Bronchial epithelial cell (primary cell): ENCODE measurements around the gene CKB. TPM values are rescaled to one million over a fixed set of nuclear protein-coding genes. Genes with fewer than 3 reads are reported as not detected.

Experiments used
- DNase-seq: peaks from one replicate; pipeline ENCODE4 v3.0.0-alpha.2; 2010; ENCODE audit warnings: low read depth
- FAIRE-seq: peaks from 2 replicates; lab custom pipeline; 2011; peaks lifted over from hg19 to GRCh38; lab: Jason Lieb, UNC
- H3K27me3 ChIP-seq: 2 replicates; pipeline ENCODE4 v1.5.1; 2011; ENCODE audit warnings: low read length; ENCODE audit not compliant: control insufficient read depth, insufficient read depth
- H3K36me3 ChIP-seq: 2 replicates; pipeline ENCODE4 v1.5.1; 2011; ENCODE audit warnings: low read length; ENCODE audit not compliant: control insufficient read depth, insufficient read depth
- H3K4me3 ChIP-seq: 2 replicates; pipeline ENCODE4 v1.5.1; 2011; ENCODE audit warnings: mild to moderate bottlenecking, low read depth, low read length, control low read depth
- CTCF ChIP-seq: IDR thresholded peaks from 2 replicates; pipeline ENCODE4 v1.5.1; 2011; ENCODE audit warnings: mild to moderate bottlenecking, moderate library complexity, low read length, control low read depth, inconsistent platforms; ENCODE audit not compliant: insufficient read depth, severe bottlenecking
- total RNA-seq: library from RNA; depleted of rRNA; stranded (reverse); fragments of >200 nt; gene quantifications from 2 replicates; pipeline ENCODE4 v1.2.1, GENCODE V29; 2014

Gene CKB
- total RNA-seq, 1 donor from 2014 or later, result 31.3 TPM

- no peak for TF ChIP-seq CTCF
- DNase-seq, result no peak
- FAIRE-seq, result no peak
- no peak overlapping the region for H3K4me3 ChIP-seq
- no peaks in the 10 kb centered on the region for H3K27me3 ChIP-seq
- H3K36me3 ChIP-seq, result no peaks in the 10 kb centered on the region
These were observed 21.2 kb upstream of the CKB start for GRCh38 chr14:103543721-103544387.

DNA sequence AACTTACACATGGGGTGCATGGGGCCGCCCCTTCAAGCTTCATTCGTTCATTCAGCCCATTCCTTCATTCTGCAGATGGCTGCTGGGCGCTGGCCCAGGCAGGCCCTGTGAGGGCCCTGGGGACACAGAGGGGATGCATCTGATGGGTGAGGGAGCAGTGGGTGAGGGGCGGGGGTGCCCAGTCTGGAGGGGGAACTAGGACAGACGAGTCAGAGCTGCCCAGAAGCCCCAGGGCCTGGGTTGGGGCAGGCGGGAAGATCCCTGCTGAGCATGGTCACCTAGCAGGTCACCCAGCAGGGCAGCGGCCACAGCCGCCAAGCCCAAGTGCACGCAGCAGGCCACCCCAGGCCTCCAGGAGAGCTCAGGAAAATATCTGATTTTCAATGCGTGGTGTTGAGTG lies 20.5 kb upstream of the CKB start:
- Histone ChIP-seq H3K36me3 (no peaks in the 10 kb centered on the region), H3K4me3 (no peak overlapping the region), H3K27me3 (no peaks in the 10 kb centered on the region)
- no peak for TF ChIP-seq CTCF
- DNase-seq (no peak), FAIRE-seq (no peak)

DNA sequence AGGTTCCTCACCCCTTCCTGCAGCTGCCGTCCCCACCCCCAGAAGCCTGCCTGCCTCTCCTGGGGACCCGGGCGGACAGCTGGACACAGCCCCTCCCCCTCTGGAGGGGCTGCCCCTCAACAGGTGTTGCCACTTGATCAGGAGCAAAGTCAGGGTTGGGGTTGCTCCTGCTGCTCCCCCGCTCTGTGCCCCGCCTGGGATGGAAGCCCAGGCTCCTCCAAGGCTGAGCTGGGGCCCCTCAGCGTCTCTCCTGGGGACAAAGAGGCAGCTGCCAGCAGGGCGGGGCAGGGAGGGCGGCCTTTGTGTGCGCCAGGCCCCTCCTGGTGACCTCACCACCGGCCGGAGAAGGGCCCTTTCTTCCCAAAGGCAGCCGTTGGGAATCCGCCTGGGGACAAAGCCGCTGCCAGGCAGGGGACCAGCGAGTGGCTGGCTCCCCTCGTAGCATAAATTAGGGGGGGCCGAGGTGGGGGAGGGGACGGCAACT lies 20.0 kb upstream of the CKB start:
- FAIRE-seq, result no peak
- DNase-seq, result no peak
- TF ChIP-seq CTCF, result no peak
- H3K36me3 ChIP-seq, result no peaks in the 10 kb centered on the region
- no peaks in the 10 kb centered on the region for H3K27me3 ChIP-seq
- no peak overlapping the region for H3K4me3 ChIP-seq

- Histone ChIP-seq H3K27me3 (no peaks in the 10 kb centered on the region), H3K36me3 (no peaks in the 10 kb centered on the region), H3K4me3 (no peak overlapping the region)
- FAIRE-seq (no peak), DNase-seq (no peak)
- peak; percentile 20 for TF ChIP-seq CTCF
These were observed 19.3 kb upstream of the CKB start for GRCh38 chr14:103541709-103542604.

DNA sequence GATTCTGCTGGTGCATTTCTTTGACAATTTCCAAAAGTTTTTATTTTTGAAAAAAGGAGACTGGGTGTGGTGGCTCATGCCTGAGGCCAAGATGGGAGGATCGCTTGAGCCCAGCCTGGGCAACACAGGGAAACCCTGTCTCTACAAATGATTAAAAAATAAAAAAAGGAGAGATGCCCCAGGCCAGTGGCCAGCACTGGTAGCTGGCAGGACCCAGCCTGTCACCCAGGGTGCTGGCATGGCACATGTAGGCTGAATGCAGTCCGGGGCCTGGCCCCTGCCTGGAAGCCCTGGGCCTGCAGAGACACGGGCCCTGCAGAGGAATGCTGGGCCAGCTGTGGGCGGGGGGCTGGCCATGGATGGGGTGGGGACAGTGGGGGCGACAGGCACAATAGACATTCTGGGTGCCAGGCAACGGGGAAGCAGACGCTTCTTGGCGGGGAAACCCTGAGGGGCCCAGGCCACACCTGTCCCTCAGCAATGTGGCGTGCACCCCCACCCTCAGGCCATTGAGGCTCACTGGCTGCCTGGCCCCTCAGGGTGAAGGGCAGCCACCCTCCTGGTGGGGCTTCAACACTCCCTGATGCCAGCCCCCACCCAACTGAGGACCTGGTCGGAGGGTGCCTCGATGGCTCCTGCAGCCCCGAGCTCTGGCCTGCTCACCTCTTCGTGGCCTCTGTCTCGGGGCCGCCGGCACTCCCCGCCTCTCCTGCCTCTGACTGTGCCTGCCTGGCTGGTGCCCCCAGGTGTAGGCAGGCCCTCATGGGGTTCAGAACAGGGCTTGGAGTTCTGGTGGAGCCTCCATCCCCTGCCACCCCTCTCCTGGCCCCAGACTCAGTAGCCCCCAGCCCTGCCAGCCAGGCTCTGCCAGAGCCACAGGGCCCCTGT lies 18.4 kb upstream of the CKB start:
- TF ChIP-seq CTCF, result no peak
- no peak for FAIRE-seq
- Histone ChIP-seq H3K27me3 (no peaks in the 10 kb centered on the region), H3K36me3 (peaks cover 1% of the 10 kb centered on the region), H3K4me3 (no peak overlapping the region)
- DNase-seq, result no peak
